ENCODE data around the gene PLEKHA7. TPM values are rescaled to one million over a fixed set of nuclear protein-coding genes. Genes with fewer than 3 reads are reported as not detected.

Gene PLEKHA7
- total RNA-seq, 2 experiments from 2014 or later: 0.13 TPM; not detected in 1

GRCh38 chr11:16809886-16810668 lies 204.1 kb downstream of the PLEKHA7 start:
- Histone ChIP-seq H3K36me3 (ENCODE audit: insufficient read depth, low read length) (no peaks in the 10 kb centered on the region), H3K27ac (ENCODE audit: low read depth, low read length, poor library complexity, severe bottlenecking) (no peak overlapping the region), H3K9me2 (ENCODE audit: insufficient read depth, low read length) (no peaks in the 10 kb centered on the region), H3K9me3 (ENCODE audit: low read length) (no peaks in the 10 kb centered on the region), H3K4me1 (ENCODE audit: insufficient read depth, low read length, poor library complexity, severe bottlenecking) (no peaks in the 10 kb centered on the region), H2AFZ (ENCODE audit: low read length) (no peak overlapping the region), H4K20me1 (ENCODE audit: insufficient read depth, low read length) (no peaks in the 10 kb centered on the region), H3K79me2 (ENCODE audit: insufficient read depth, low read depth, low read length) (no peaks in the 10 kb centered on the region), H3K4me2 (ENCODE audit: low read length) (no peak overlapping the region), H3K4me3 (ENCODE audit: low read depth, low read length, poor library complexity, severe bottlenecking) (no peak overlapping the region)
- intact Hi-C loops (cut with micrococcal nuclease; ENCODE audit: unreplicated experiment): no loop called here
- ChIA-PET CTCF (ENCODE audit: unreplicated experiment) (no interaction called here), POLR2A (interaction anchor here (0.6 kb wide), 1 partner anchor 1254 kb away, joined by 3 read pairs; no protein-coding TSS in a partner anchor)
- no peak for TF ChIP-seq CTCF (conservative IDR thresholded peaks at IDR 0.05; ENCODE audit: low read length)
- no peak for TF ChIP-seq EZH2phosphoT487 (IDR thresholded peaks at IDR 0.05; ENCODE audit: borderline replicate concordance, low read depth, low read length)
- no peak for DNase-seq (ENCODE audit: low spot score)
- BruUV-seq (replicated peaks): no TSS peak

- ChIA-PET POLR2A (interaction anchor here (1.3 kb wide), 1 partner anchor 9 kb away, joined by 3 read pairs; no protein-coding TSS in a partner anchor), CTCF (ENCODE audit: unreplicated experiment) (no interaction called here)
- DNase-seq (ENCODE audit: low spot score): no peak
- no peak overlapping the region for H3K27ac ChIP-seq (ENCODE audit: low read depth, low read length, poor library complexity, severe bottlenecking)
- no peak overlapping the region for H3K4me2 ChIP-seq (ENCODE audit: low read length)
- H3K9me2 ChIP-seq (ENCODE audit: insufficient read depth, low read length): no peaks in the 10 kb centered on the region
- H3K4me1 ChIP-seq (ENCODE audit: insufficient read depth, low read length, poor library complexity, severe bottlenecking): no peaks in the 10 kb centered on the region
- no peak for TF ChIP-seq EZH2phosphoT487 (IDR thresholded peaks at IDR 0.05; ENCODE audit: borderline replicate concordance, low read depth, low read length)
- TF ChIP-seq CTCF (conservative IDR thresholded peaks at IDR 0.05; ENCODE audit: low read length): no peak
- H2AFZ ChIP-seq (ENCODE audit: low read length): no peak overlapping the region
- no peaks in the 10 kb centered on the region for H3K9me3 ChIP-seq (ENCODE audit: low read length)
- no peaks in the 10 kb centered on the region for H3K36me3 ChIP-seq (ENCODE audit: insufficient read depth, low read length)
- intact Hi-C loops (cut with micrococcal nuclease; ENCODE audit: unreplicated experiment): no loop called here
- no TSS peak for BruUV-seq (replicated peaks)
- no peaks in the 10 kb centered on the region for H3K79me2 ChIP-seq (ENCODE audit: insufficient read depth, low read depth, low read length)
- H3K4me3 ChIP-seq (ENCODE audit: low read depth, low read length, poor library complexity, severe bottlenecking): no peak overlapping the region
- H4K20me1 ChIP-seq (ENCODE audit: insufficient read depth, low read length): no peaks in the 10 kb centered on the region
These were observed 206.9 kb downstream of the PLEKHA7 start for GRCh38 chr11:16807306-16807705.

GRCh38 chr11:16806791-16807190 lies 207.4 kb downstream of the PLEKHA7 start:
- no TSS peak for BruUV-seq (replicated peaks)
- intact Hi-C loops (cut with micrococcal nuclease; ENCODE audit: unreplicated experiment): no loop called here
- DNase-seq (ENCODE audit: low spot score): no peak
- Histone ChIP-seq H3K4me3 (ENCODE audit: low read depth, low read length, poor library complexity, severe bottlenecking) (no peak overlapping the region), H3K36me3 (ENCODE audit: insufficient read depth, low read length) (no peaks in the 10 kb centered on the region), H3K9me2 (ENCODE audit: insufficient read depth, low read length) (no peaks in the 10 kb centered on the region), H3K79me2 (ENCODE audit: insufficient read depth, low read depth, low read length) (no peaks in the 10 kb centered on the region), H2AFZ (ENCODE audit: low read length) (no peak overlapping the region), H3K4me1 (ENCODE audit: insufficient read depth, low read length, poor library complexity, severe bottlenecking) (no peaks in the 10 kb centered on the region), H3K27ac (ENCODE audit: low read depth, low read length, poor library complexity, severe bottlenecking) (no peak overlapping the region), H3K4me2 (ENCODE audit: low read length) (no peak overlapping the region), H4K20me1 (ENCODE audit: insufficient read depth, low read length) (no peaks in the 10 kb centered on the region), H3K9me3 (ENCODE audit: low read length) (no peaks in the 10 kb centered on the region)
- CTCF ChIA-PET (ENCODE audit: unreplicated experiment): no interaction called here
- POLR2A ChIA-PET: interaction anchor here (0.6 to 1.3 kb wide), 2 partner anchors 10 to 1038 kb away, joined by 3 read pairs; no protein-coding TSS in a partner anchor
- TF ChIP-seq EZH2phosphoT487 (IDR thresholded peaks at IDR 0.05; ENCODE audit: borderline replicate concordance, low read depth, low read length) (no peak), CTCF (conservative IDR thresholded peaks at IDR 0.05; ENCODE audit: low read length) (no peak)
